H1 (cell line): ENCODE results near the gene GPC6. TPM values are rescaled to one million over a fixed set of nuclear protein-coding genes. Genes with fewer than 3 reads are reported as not detected.

Experiments
- NANOG ChIP-seq: IDR thresholded peaks from 2 replicates; pipeline ENCODE4 v1.6.1; 2011; ENCODE audit warnings: low read length, low read depth, mild to moderate bottlenecking, inconsistent platforms; ENCODE audit not compliant: insufficient read depth, poor library complexity, severe bottlenecking
- USF2 ChIP-seq: IDR thresholded peaks from 2 replicates; pipeline ENCODE4 v1.6.1; 2011; ENCODE audit warnings: low read length, improper control_type of control experiment
- polyA plus RNA-seq, 7 experiments: library from polyadenylated mRNA; depleted of rRNA in 3 of 7; stranded (reverse) in 5 of 7; unstranded in 2 of 7; fragments of >200 nt in 5 of 7; fragments of 200-250 nt in 2 of 7; gene quantifications; 1 replicate in 5 of 7; 2 replicates in 1 of 7; 4 replicates in 1 of 7; pipeline versions ENCODE4 v1.2.1 to v1.2.3, GENCODE V29; 2011 to 2013; ENCODE audit warnings: missing spikeins in 2 of 7, mixed read lengths in 2 of 7
- total RNA-seq: library from RNA; stranded (reverse); fragmentation: NEBNext Ultra II Directional; extraction: Animal tissue kit (Norgen Biotek cat#: 25700); gene quantifications from 2 replicates; pipeline ENCODE4 v1.2.1, GENCODE V29; 2021

Gene GPC6
- total and polyA plus RNA-seq, 2 of the 8 experiments (the other 6 are each of a cell fraction or from before 2014, with no cell fraction given) = 5.4 to 12.0 TPM

GRCh38 chr13:94175076-94175475, 948.5 kb downstream of the GPC6 start (continued):
- TF ChIP-seq NANOG (no peak), USF2 (no peak)
